ENCODE results near the gene SLC9A9.

GRCh38 chr3:143791386-143791785 is 56.9 kb downstream of the SLC9A9 start:
- TF ChIP-seq PATZ1 (CRISPR knock-in tag; IDR thresholded peaks at IDR 0.05; ENCODE audit: borderline replicate concordance) (no peak), RARB (CRISPR knock-in tag; IDR thresholded peaks at IDR 0.05) (no peak), CREB5 (CRISPR knock-in tag; IDR thresholded peaks at IDR 0.05; ENCODE audit: low read depth) (no peak), ZFP3 (CRISPR knock-in tag; IDR thresholded peaks at IDR 0.05) (no peak), GLIS3 (CRISPR knock-in tag; IDR thresholded peaks at IDR 0.05) (no peak), ISL1 (CRISPR knock-in tag; IDR thresholded peaks at IDR 0.05) (no peak), PPARA (CRISPR knock-in tag; IDR thresholded peaks at IDR 0.05; ENCODE audit: borderline replicate concordance) (no peak), TOX (CRISPR knock-in tag; IDR thresholded peaks at IDR 0.05; ENCODE audit: borderline replicate concordance) (no peak), CSDC2 (CRISPR knock-in tag; IDR thresholded peaks at IDR 0.05) (no peak), ARNTL (CRISPR knock-in tag; IDR thresholded peaks at IDR 0.05; ENCODE audit: borderline replicate concordance, low read depth) (no peak)
